ENCODE results near the gene RNF224. TPM values are rescaled to one million over a fixed set of nuclear protein-coding genes. Genes with fewer than 3 reads are reported as not detected.

RNF224 gene
- total RNA-seq, 1 experiment from 2014 or later: 0.30 TPM

DNA sequence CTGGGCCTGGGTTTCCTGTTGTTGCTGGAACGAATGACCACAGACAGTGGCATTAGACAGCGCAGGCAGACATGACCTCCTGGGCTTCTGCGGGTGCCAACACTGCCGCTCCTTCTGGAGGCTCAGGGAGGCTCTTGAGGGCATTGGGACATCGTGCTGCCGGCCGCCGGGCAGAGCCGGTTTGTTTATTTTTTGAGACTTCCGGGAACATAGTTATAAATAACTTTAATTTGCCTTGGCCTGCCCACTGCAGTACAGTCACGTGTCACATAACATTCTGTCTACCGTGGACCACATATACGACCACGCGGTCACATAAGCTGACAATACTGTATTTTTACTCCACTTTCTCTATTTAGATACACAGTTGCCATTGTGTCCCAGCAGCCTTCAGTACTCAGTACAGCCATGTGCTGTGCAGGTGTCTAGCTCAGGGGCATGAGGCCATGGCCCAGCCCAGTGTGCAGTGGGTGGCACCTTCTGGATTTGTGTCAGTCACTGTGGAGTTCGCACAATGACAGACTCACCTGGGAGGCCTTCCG, 42.0 kb downstream of the RNF224 start:
- no peak for DNase-seq (ENCODE audit: low read depth, low spot score)
- POLR2A ChIA-PET: no interaction called here
- Histone ChIP-seq H3K4me1 (ENCODE audit: control insufficient read depth in 1 of 2, insufficient read depth in 2 of 2, low read length in 2 of 2) (peaks cover 6 to 7% of the 10 kb centered on the region in 2 experiments; a peak in 3 of 4 replicates), H3K27ac (ENCODE audit: low read depth, low read length) (no peak overlapping the region), H3K36me3 (ENCODE audit: control insufficient read depth in 1 of 2, insufficient read depth in 2 of 2, low read length in 2 of 2) (peaks cover 12 to 26% of the 10 kb centered on the region in 2 experiments; a peak in 3 of 4 replicates), H3K9ac (ENCODE audit: low read length) (no peak overlapping the region), H3K9me2 (ENCODE audit: insufficient read depth) (no peaks in the 10 kb centered on the region), H3K4me3 (replicated peaks in 1 of 2; ENCODE audit: low read depth in 1 of 2, low read length in 2 of 2) (no peak overlapping the region), H3K27me3 (ENCODE audit: insufficient read depth, low read length) (no peaks in the 10 kb centered on the region), H4K20me1 (ENCODE audit: insufficient read depth) (no peaks in the 10 kb centered on the region), H3K4me2 (ENCODE audit: low read length) (no peak overlapping the region), H3K9me3 (ENCODE audit: control insufficient read depth in 1 of 2, insufficient read depth in 1 of 2, low read depth in 1 of 2, low read length in 2 of 2) (no peaks in the 10 kb centered on the region), H2AFZ (ENCODE audit: low read depth, low read length, poor library complexity, severe bottlenecking) (no peak overlapping the region), H3K79me2 (ENCODE audit: insufficient read depth, low read length) (peaks cover 6% of the 10 kb centered on the region; the same call in 1 of the 2 replicates)
- no TSS peak for BruUV-seq (replicated peaks)
- no peak for TF ChIP-seq SP1 (IDR thresholded peaks at IDR 0.05; ENCODE audit: low read depth)
- no peak for TF ChIP-seq ZNF274 (IDR thresholded peaks at IDR 0.05; ENCODE audit: low read depth, low read length)
- TF ChIP-seq, protein P1, sequence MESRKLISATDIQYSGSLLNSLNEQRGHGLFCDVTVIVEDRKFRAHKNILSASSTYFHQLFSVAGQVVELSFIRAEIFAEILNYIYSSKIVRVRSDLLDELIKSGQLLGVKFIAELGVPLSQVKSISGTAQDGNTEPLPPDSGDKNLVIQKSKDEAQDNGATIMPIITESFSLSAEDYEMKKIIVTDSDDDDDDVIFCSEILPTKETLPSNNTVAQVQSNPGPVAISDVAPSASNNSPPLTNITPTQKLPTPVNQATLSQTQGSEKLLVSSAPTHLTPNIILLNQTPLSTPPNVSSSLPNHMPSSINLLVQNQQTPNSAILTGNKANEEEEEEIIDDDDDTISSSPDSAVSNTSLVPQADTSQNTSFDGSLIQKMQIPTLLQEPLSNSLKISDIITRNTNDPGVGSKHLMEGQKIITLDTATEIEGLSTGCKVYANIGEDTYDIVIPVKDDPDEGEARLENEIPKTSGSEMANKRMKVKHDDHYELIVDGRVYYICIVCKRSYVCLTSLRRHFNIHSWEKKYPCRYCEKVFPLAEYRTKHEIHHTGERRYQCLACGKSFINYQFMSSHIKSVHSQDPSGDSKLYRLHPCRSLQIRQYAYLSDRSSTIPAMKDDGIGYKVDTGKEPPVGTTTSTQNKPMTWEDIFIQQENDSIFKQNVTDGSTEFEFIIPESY (IDR thresholded peaks at IDR 0.05; ENCODE audit: extremely low read depth, insufficient replicate concordance, low read length): no peak
- TF ChIP-seq SRF (IDR thresholded peaks at IDR 0.05; ENCODE audit: low read depth): no peak
- TF ChIP-seq, protein P2, sequence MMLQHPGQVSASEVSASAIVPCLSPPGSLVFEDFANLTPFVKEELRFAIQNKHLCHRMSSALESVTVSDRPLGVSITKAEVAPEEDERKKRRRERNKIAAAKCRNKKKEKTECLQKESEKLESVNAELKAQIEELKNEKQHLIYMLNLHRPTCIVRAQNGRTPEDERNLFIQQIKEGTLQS (IDR thresholded peaks at IDR 0.05): no peak
- TF ChIP-seq JUND (IDR thresholded peaks at IDR 0.05): no peak
- TF ChIP-seq EZH2phosphoT487 (IDR thresholded peaks at IDR 0.05; ENCODE audit: borderline replicate concordance): no peak
- TF ChIP-seq, protein P3, sequence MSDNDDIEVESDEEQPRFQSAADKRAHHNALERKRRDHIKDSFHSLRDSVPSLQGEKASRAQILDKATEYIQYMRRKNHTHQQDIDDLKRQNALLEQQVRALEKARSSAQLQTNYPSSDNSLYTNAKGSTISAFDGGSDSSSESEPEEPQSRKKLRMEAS (IDR thresholded peaks at IDR 0.05): no peak
- TF ChIP-seq EZH2 (IDR thresholded peaks at IDR 0.05): no peak
- TF ChIP-seq FOSL1 (IDR thresholded peaks at IDR 0.05; ENCODE audit: low read depth): no peak
- TF ChIP-seq CBX3 (IDR thresholded peaks at IDR 0.05; ENCODE audit: low read depth): no peak
- TF ChIP-seq EGR1 (IDR thresholded peaks at IDR 0.05; ENCODE audit: low read depth): no peak
- TF ChIP-seq, protein P4, sequence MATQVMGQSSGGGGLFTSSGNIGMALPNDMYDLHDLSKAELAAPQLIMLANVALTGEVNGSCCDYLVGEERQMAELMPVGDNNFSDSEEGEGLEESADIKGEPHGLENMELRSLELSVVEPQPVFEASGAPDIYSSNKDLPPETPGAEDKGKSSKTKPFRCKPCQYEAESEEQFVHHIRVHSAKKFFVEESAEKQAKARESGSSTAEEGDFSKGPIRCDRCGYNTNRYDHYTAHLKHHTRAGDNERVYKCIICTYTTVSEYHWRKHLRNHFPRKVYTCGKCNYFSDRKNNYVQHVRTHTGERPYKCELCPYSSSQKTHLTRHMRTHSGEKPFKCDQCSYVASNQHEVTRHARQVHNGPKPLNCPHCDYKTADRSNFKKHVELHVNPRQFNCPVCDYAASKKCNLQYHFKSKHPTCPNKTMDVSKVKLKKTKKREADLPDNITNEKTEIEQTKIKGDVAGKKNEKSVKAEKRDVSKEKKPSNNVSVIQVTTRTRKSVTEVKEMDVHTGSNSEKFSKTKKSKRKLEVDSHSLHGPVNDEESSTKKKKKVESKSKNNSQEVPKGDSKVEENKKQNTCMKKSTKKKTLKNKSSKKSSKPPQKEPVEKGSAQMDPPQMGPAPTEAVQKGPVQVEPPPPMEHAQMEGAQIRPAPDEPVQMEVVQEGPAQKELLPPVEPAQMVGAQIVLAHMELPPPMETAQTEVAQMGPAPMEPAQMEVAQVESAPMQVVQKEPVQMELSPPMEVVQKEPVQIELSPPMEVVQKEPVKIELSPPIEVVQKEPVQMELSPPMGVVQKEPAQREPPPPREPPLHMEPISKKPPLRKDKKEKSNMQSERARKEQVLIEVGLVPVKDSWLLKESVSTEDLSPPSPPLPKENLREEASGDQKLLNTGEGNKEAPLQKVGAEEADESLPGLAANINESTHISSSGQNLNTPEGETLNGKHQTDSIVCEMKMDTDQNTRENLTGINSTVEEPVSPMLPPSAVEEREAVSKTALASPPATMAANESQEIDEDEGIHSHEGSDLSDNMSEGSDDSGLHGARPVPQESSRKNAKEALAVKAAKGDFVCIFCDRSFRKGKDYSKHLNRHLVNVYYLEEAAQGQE (IDR thresholded peaks at IDR 0.05; ENCODE audit: low read depth): no peak
- no peak for TF ChIP-seq RAD21 (IDR thresholded peaks at IDR 0.05; ENCODE audit: low read depth)
- TF ChIP-seq CEBPB (IDR thresholded peaks at IDR 0.05; ENCODE audit: low read depth): no peak
- no peak for ATAC-seq
- RAD21 ChIA-PET (ENCODE audit: low non-redundant PET in 1 of 2, low total read pairs in 2 of 2, uncharacterized antibody in 2 of 2, unreplicated experiment in 2 of 2): no interaction called here
- intact Hi-C loops (cut with micrococcal nuclease): no loop called here
- CTCF ChIA-PET: no interaction called here

All from HCT116 (cell line).